Effector memory CD8-positive, alpha-beta T cell (primary cell): Measurements from ENCODE around the gene NDUFV2.
A peak's percentile ranks its signal among the peaks of the same experiment; 100 is the strongest.

Experiments
- ATAC-seq: fragments of 150-1000 bp; cut with Tn5 transposase; replicated peaks from 2 replicates; pipeline ENCODE4 v1.10.0; 2021; ENCODE audit warnings: mild to moderate bottlenecking, moderate library complexity
- DNase-seq, 3 experiments: peaks; one replicate each; pipeline ENCODE4 v3.0.0; 2021
- H3K27ac Mint-ChIP-seq, 2 donors: one replicate each; pipeline ENCODE4 v1.8.0; 2022; ENCODE audit warnings: mild to moderate bottlenecking in 2 of 2, mixed read lengths in 2 of 2, moderate library complexity in 2 of 2
- H3K27me3 Mint-ChIP-seq, 2 donors: one replicate each; pipeline ENCODE4 v1.8.0; 2022; ENCODE audit warnings: mixed read lengths in 2 of 2
- H3K36me3 Mint-ChIP-seq: one replicate; pipeline ENCODE4 v1.8.0; 2022; ENCODE audit warnings: mild to moderate bottlenecking, moderate library complexity, mixed read lengths; ENCODE audit not compliant: insufficient read depth
- H3K4me1 Mint-ChIP-seq, 2 donors: one replicate each; pipeline ENCODE4 v1.8.0; 2022; ENCODE audit warnings: low read depth in 2 of 2, mixed read lengths in 2 of 2
- H3K4me3 Mint-ChIP-seq, 2 donors: one replicate each; pipeline ENCODE4 v1.8.0; 2022; ENCODE audit warnings: mild to moderate bottlenecking in 2 of 2, mixed read lengths in 2 of 2, moderate library complexity in 2 of 2
- H3K9me3 Mint-ChIP-seq, 2 donors: one replicate each; pipeline ENCODE4 v1.8.0; 2022; ENCODE audit warnings: mixed read lengths in 2 of 2

NDUFV2 gene

GRCh38 chr18:9182852-9183399 lies 80.4 kb downstream of the NDUFV2 start:
- no peak for ATAC-seq
- no peak for DNase-seq
- Mint-ChIP-seq H3K4me1 (peaks cover 26 to 62% of the 10 kb centered on the region in 2 donors), H3K27me3 (no peaks in the 10 kb centered on the region), H3K4me3 (no peak overlapping the region), H3K9me3 (no peaks in the 10 kb centered on the region), H3K36me3 (peaks cover 55% of the 10 kb centered on the region), H3K27ac (peak overlapping the region in 1 of 2 donors; percentile 57)
